H1 (cell line): ENCODE measurements around the gene SLC22A3. TPM values are rescaled to one million over a fixed set of nuclear protein-coding genes. Genes with fewer than 3 reads are reported as not detected.

Source experiments
- BACH1 ChIP-seq: IDR thresholded peaks from 2 replicates; pipeline ENCODE4 v1.6.1; 2012; ENCODE audit warnings: low read length, improper control_type of control experiment
- CHD7 ChIP-seq: fragments of 300-600 bp; sonication (generic); IDR thresholded peaks from 2 replicates; pipeline ENCODE4 v1.7.1; 2012; ENCODE audit warnings: low read length, moderate library complexity, mild to moderate bottlenecking, inconsistent platforms; ENCODE audit not compliant: insufficient replicate concordance
- POU5F1 ChIP-seq: IDR thresholded peaks from 2 replicates; pipeline ENCODE4 v1.6.1; 2011; ENCODE audit warnings: low read depth, mild to moderate bottlenecking, low read length, moderate library complexity
- RBBP5 ChIP-seq: IDR thresholded peaks from 2 replicates; pipeline ENCODE4 v1.7.1; 2012; ENCODE audit warnings: low read depth, mild to moderate bottlenecking, inconsistent platforms, low read length, moderate library complexity, borderline replicate concordance
- SAP30 ChIP-seq: fragments of 300-600 bp; sonication (generic); IDR thresholded peaks from 2 replicates; pipeline ENCODE4 v1.7.1; 2012; ENCODE audit warnings: low read length, moderate library complexity, mild to moderate bottlenecking, inconsistent platforms; ENCODE audit not compliant: insufficient read depth, insufficient replicate concordance
- SP4 ChIP-seq: IDR thresholded peaks from 2 replicates; pipeline ENCODE4 v1.6.1; 2012; ENCODE audit warnings: low read length, inconsistent platforms
- polyA plus RNA-seq, 7 experiments: library from polyadenylated mRNA; depleted of rRNA in 3 of 7; stranded (reverse) in 5 of 7; unstranded in 2 of 7; fragments of >200 nt in 5 of 7; fragments of 200-250 nt in 2 of 7; gene quantifications; 1 replicate in 5 of 7; 2 replicates in 1 of 7; 4 replicates in 1 of 7; pipeline versions ENCODE4 v1.2.1 to v1.2.3, GENCODE V29; 2011 to 2013; ENCODE audit warnings: missing spikeins in 2 of 7, mixed read lengths in 2 of 7
- total RNA-seq: library from RNA; stranded (reverse); fragmentation: NEBNext Ultra II Directional; extraction: Animal tissue kit (Norgen Biotek cat#: 25700); gene quantifications from 2 replicates; pipeline ENCODE4 v1.2.1, GENCODE V29; 2021

Gene SLC22A3
- total and polyA plus RNA-seq, 2 of the 8 experiments (the other 6 are each of a cell fraction or from before 2014, with no cell fraction given), result 1.0 to 2.9 TPM

GRCh38 chr6:160400446-160400845 is 52.3 kb downstream of the SLC22A3 start (continued):
- no peak for TF ChIP-seq CHD7
- TF ChIP-seq RBBP5, result no peak
- no peak for TF ChIP-seq SAP30
- TF ChIP-seq POU5F1, result no peak
- no peak for TF ChIP-seq BACH1
- no peak for TF ChIP-seq SP4
- TF ChIP-seq, all 59 proteins: peak for 0
